WTC11 (cell line): ENCODE results near the gene MAPKAP1.

ENCODE experiments used
- ATF3 ChIP-seq: sonication (generic); formaldehyde crosslinking; conservative IDR thresholded peaks from 2 replicates; pipeline ENCODE4 v1.8.1; 2022; ENCODE audit warnings: mild to moderate bottlenecking, missing genetic modification reagents
- CTCF ChIP-seq: fragments of 200-600 bp; IDR thresholded peaks from 2 replicates; pipeline ENCODE4 v1.8.0; 2022; ENCODE audit warnings: antibody characterized with exemption
- SP1 ChIP-seq: sonication (generic); formaldehyde crosslinking; conservative IDR thresholded peaks from 2 replicates; pipeline ENCODE4 v1.8.1; 2022; ENCODE audit warnings: missing genetic modification reagents
- ZNF425 ChIP-seq: fragments of 250-450 bp; sonication (Bioruptor Pico); conservative IDR thresholded peaks from 2 replicates; pipeline ENCODE4 v1.9.0; 2021; ENCODE audit warnings: mild to moderate bottlenecking
- ZSCAN18 ChIP-seq: fragments of 250-450 bp; sonication (Bioruptor Pico); IDR thresholded peaks from 2 replicates; pipeline ENCODE4 v2.1.2; 2022; ENCODE audit warnings: mild to moderate bottlenecking, moderate library complexity

GRCh38 chr9:125514468-125514867 is 192.5 kb downstream of the MAPKAP1 start:
- TF ChIP-seq ZSCAN18 (no peak), CTCF (no peak), ZNF425 (CRISPR knock-in tag) (no peak), ATF3 (CRISPR knock-in tag) (no peak), SP1 (CRISPR knock-in tag) (no peak)
